Smooth muscle cell (in vitro differentiated cells): ENCODE measurements around the gene SCAI. TPM values are rescaled to one million over a fixed set of nuclear protein-coding genes. Genes with fewer than 3 reads are reported as not detected.
"Not testable (repeated sequence)": the region's sequence is repeated elsewhere in the genome, so short reads cannot be mapped to it uniquely, and the experiment has no call there.

Experiments
- DNase-seq: peaks from one replicate; lab custom pipeline; 2025; ENCODE audit not compliant: unreplicated experiment; lab: John Stamatoyannopoulos, UW
- H2AFZ ChIP-seq: fragments of 200-600 bp; sonication (generic); 2 replicates; pipeline ENCODE4 v1.6.0; 2016; ENCODE audit warnings: antibody characterized with exemption, low read depth, mild to moderate bottlenecking
- H3F3A ChIP-seq: fragments of 200-600 bp; sonication (generic); 2 replicates; pipeline ENCODE4 v1.6.0; 2017; ENCODE audit warnings: antibody characterized with exemption, low read depth
- H3K27ac ChIP-seq: fragments of 200-600 bp; sonication (generic); 2 replicates; pipeline ENCODE4 v1.5.1; 2016; ENCODE audit warnings: low read depth, mild to moderate bottlenecking
- H3K27me3 ChIP-seq: fragments of 200-600 bp; sonication (generic); 2 replicates; pipeline ENCODE4 v1.6.1; 2016; ENCODE audit warnings: low read depth, mild to moderate bottlenecking
- H3K36me3 ChIP-seq: fragments of 200-600 bp; sonication (generic); 2 replicates; pipeline ENCODE4 v1.5.1; 2016; ENCODE audit warnings: low read depth
- H3K4me1 ChIP-seq: fragments of 200-600 bp; sonication (generic); 2 replicates; pipeline ENCODE4 v1.5.1; 2016; ENCODE audit warnings: low read depth
- H3K4me2 ChIP-seq: fragments of 200-600 bp; sonication (generic); 2 replicates; pipeline ENCODE4 v1.6.0; 2016; ENCODE audit warnings: mild to moderate bottlenecking
- H3K4me3 ChIP-seq: fragments of 200-600 bp; sonication (generic); 2 replicates; pipeline ENCODE4 v1.5.1; 2016; ENCODE audit warnings: mild to moderate bottlenecking
- H3K79me2 ChIP-seq: fragments of 200-600 bp; sonication (generic); 2 replicates; pipeline ENCODE4 v1.6.0; 2016; ENCODE audit warnings: low read depth, mild to moderate bottlenecking
- H3K9ac ChIP-seq: fragments of 200-600 bp; sonication (generic); 2 replicates; pipeline ENCODE4 v1.6.0; 2016; ENCODE audit warnings: low read depth
- H3K9me3 ChIP-seq: fragments of 200-600 bp; sonication (generic); replicated peaks from 2 replicates; pipeline ENCODE4 v1.5.1; 2016; ENCODE audit warnings: low read depth
- H4K20me1 ChIP-seq: fragments of 200-600 bp; sonication (generic); 2 replicates; pipeline ENCODE4 v1.6.0; 2016; ENCODE audit warnings: low read depth
- CTCF ChIP-seq: fragments of 200-600 bp; sonication (generic); IDR thresholded peaks from 2 replicates; pipeline ENCODE4 v1.5.1; 2017; ENCODE audit warnings: borderline replicate concordance, mild to moderate bottlenecking, antibody characterized with exemption; ENCODE audit not compliant: insufficient read depth, poor library complexity, severe bottlenecking
- WGBS: methylation state at CpG from one replicate; pipeline ENCODE4 v1.1.7; 2016; ENCODE audit warnings: low lambda C conversion rate; 5-methylcytosine and 5-hydroxymethylcytosine counted together
- polyA plus RNA-seq: library from polyadenylated mRNA; unstranded; fragments of >200 nt; fragmentation: Nextera tagmentation; extraction: Ambion mirVana; gene quantifications from 2 replicates; pipeline ENCODE4 v1.2.1, GENCODE V29; 2016
- total RNA-seq: library from RNA; depleted of rRNA; stranded (reverse); fragments of >200 nt; gene quantifications from 2 replicates; pipeline ENCODE4 v1.2.3, GENCODE V29; 2014

Gene SCAI
- total and polyA plus RNA-seq, 2 experiments from 2014 or later: 0.81 to 8.4 TPM

GRCh38 chr9:125125523-125125922 is 17.8 kb downstream of the SCAI start:
- Histone ChIP-seq H3K4me3 (no peak overlapping the region), H3K9ac (peak overlapping the region; percentile 14), H3K4me2 (peak overlapping the region; percentile 54), H4K20me1 (no peaks in the 10 kb centered on the region), H2AFZ (no peak overlapping the region), H3K27ac (peak overlapping the region; percentile 69), H3K79me2 (peaks cover 12% of the 10 kb centered on the region), H3K9me3 (no peaks in the 10 kb centered on the region), H3K27me3 (no peaks in the 10 kb centered on the region), H3K36me3 (no peaks in the 10 kb centered on the region), H3F3A (peaks cover 3% of the 10 kb centered on the region), H3K4me1 (peaks cover 2% of the 10 kb centered on the region)
- WGBS: 79% methylated on average over 7 of the region's 7 CpGs
- DNase-seq: no peak
- no peak for TF ChIP-seq CTCF

- TF ChIP-seq CTCF: no peak
- Histone ChIP-seq H3K27me3 (no peaks in the 10 kb centered on the region), H3K9ac (no peak overlapping the region), H4K20me1 (peaks cover 10% of the 10 kb centered on the region), H3K36me3 (no peaks in the 10 kb centered on the region), H3K4me1 (peaks cover 12% of the 10 kb centered on the region), H2AFZ (no peak overlapping the region), H3K9me3 (no peaks in the 10 kb centered on the region), H3K27ac (no peak overlapping the region), H3F3A (peaks cover 3% of the 10 kb centered on the region), H3K4me2 (no peak overlapping the region), H3K79me2 (peaks cover 12% of the 10 kb centered on the region), H3K4me3 (no peak overlapping the region)
- no peak for DNase-seq
- WGBS: 85% methylated on average over 2 of the region's 2 CpGs
Measured at GRCh38 chr9:125121146-125121545, 22.2 kb downstream of the SCAI start.

- Histone ChIP-seq H3K27me3 (no peaks in the 10 kb centered on the region), H3K36me3 (no peaks in the 10 kb centered on the region), H3K27ac (peak overlapping the region; percentile 7), H2AFZ (no peak overlapping the region), H3K9ac (no peak overlapping the region), H3K4me1 (peaks cover 12% of the 10 kb centered on the region), H3F3A (no peaks in the 10 kb centered on the region), H3K4me2 (peak overlapping the region; percentile 55), H3K79me2 (peaks cover 9% of the 10 kb centered on the region), H3K4me3 (no peak overlapping the region), H4K20me1 (peaks cover 10% of the 10 kb centered on the region), H3K9me3 (no peaks in the 10 kb centered on the region)
- peak; percentile 7 for TF ChIP-seq CTCF
- no peak for DNase-seq
- WGBS: 26% methylated on average over 4 of the region's 4 CpGs
Measured at GRCh38 chr9:125119643-125120286, 23.6 kb downstream of the SCAI start.

- not testable (repeated sequence) for DNase-seq, H2AFZ ChIP-seq, H3K4me3 ChIP-seq, H3K79me2 ChIP-seq, H3K36me3 ChIP-seq, H3K9me3 ChIP-seq, H3K4me2 ChIP-seq, H3K27ac ChIP-seq, H4K20me1 ChIP-seq, H3K9ac ChIP-seq, H3F3A ChIP-seq, H3K27me3 ChIP-seq
- peaks cover 12% of the 10 kb centered on the region for H3K4me1 ChIP-seq
- WGBS: 94% methylated on average over 2 of the region's 2 CpGs
Measured at GRCh38 chr9:125118696-125119095, 24.6 kb downstream of the SCAI start.

- WGBS: 97% methylated on average over 4 of the region's 4 CpGs
- not testable (repeated sequence) for H4K20me1 ChIP-seq, H3K4me2 ChIP-seq, H3K4me3 ChIP-seq, H3K36me3 ChIP-seq, H3K27me3 ChIP-seq, DNase-seq, H3F3A ChIP-seq, H2AFZ ChIP-seq, H3K9ac ChIP-seq, H3K9me3 ChIP-seq, H3K4me1 ChIP-seq, H3K27ac ChIP-seq, H3K79me2 ChIP-seq
Measured at GRCh38 chr9:125114503-125114902, 28.8 kb downstream of the SCAI start.
